ENCODE measurements around the gene EIF3A. TPM values are rescaled to one million over a fixed set of nuclear protein-coding genes. Genes with fewer than 3 reads are reported as not detected.

Gene EIF3A
- total and polyA plus RNA-seq, 9 of the 15 experiments (the other 6 are each of a cell fraction or from before 2014, with no cell fraction given), result 19.6 to 163 (median 102) TPM

DNA sequence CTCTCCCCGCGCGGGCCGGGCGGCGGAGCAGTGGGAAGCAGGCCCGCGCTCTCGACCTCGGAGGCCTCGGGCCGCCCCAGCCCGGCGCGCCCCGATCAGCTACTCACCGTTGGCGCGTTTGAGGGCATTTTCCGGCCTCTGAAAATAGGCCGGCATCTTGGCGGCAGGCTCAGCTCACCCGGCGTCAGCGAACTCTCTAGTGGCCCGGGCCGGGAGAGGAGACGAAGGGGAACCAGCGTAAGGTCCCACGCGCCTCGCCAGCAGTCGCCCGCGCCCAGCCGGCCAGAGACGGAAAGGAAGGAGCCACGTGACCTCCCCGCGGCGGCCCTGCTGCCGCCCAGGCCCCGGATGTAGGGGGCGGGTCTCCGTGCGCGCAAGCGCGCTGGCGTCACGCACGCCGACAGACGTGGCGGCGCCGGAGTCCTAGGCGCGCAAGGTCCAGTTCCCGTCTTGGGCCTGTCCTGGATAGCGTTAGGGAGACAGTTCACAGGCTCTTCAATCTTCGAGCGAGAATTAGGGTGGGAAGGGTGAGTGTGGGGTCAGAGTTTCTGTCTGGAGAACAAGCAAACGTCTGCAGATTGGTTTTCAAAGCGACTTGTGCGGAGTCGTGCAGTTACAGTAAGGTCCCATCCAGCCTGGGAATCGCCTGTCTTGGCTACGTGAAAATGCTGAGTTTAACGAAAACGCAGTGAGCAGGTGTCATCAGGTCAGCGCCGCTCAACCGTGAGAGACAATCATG, at the start of gene EIF3A (continued):
- TF ChIP-seq, protein P1, sequence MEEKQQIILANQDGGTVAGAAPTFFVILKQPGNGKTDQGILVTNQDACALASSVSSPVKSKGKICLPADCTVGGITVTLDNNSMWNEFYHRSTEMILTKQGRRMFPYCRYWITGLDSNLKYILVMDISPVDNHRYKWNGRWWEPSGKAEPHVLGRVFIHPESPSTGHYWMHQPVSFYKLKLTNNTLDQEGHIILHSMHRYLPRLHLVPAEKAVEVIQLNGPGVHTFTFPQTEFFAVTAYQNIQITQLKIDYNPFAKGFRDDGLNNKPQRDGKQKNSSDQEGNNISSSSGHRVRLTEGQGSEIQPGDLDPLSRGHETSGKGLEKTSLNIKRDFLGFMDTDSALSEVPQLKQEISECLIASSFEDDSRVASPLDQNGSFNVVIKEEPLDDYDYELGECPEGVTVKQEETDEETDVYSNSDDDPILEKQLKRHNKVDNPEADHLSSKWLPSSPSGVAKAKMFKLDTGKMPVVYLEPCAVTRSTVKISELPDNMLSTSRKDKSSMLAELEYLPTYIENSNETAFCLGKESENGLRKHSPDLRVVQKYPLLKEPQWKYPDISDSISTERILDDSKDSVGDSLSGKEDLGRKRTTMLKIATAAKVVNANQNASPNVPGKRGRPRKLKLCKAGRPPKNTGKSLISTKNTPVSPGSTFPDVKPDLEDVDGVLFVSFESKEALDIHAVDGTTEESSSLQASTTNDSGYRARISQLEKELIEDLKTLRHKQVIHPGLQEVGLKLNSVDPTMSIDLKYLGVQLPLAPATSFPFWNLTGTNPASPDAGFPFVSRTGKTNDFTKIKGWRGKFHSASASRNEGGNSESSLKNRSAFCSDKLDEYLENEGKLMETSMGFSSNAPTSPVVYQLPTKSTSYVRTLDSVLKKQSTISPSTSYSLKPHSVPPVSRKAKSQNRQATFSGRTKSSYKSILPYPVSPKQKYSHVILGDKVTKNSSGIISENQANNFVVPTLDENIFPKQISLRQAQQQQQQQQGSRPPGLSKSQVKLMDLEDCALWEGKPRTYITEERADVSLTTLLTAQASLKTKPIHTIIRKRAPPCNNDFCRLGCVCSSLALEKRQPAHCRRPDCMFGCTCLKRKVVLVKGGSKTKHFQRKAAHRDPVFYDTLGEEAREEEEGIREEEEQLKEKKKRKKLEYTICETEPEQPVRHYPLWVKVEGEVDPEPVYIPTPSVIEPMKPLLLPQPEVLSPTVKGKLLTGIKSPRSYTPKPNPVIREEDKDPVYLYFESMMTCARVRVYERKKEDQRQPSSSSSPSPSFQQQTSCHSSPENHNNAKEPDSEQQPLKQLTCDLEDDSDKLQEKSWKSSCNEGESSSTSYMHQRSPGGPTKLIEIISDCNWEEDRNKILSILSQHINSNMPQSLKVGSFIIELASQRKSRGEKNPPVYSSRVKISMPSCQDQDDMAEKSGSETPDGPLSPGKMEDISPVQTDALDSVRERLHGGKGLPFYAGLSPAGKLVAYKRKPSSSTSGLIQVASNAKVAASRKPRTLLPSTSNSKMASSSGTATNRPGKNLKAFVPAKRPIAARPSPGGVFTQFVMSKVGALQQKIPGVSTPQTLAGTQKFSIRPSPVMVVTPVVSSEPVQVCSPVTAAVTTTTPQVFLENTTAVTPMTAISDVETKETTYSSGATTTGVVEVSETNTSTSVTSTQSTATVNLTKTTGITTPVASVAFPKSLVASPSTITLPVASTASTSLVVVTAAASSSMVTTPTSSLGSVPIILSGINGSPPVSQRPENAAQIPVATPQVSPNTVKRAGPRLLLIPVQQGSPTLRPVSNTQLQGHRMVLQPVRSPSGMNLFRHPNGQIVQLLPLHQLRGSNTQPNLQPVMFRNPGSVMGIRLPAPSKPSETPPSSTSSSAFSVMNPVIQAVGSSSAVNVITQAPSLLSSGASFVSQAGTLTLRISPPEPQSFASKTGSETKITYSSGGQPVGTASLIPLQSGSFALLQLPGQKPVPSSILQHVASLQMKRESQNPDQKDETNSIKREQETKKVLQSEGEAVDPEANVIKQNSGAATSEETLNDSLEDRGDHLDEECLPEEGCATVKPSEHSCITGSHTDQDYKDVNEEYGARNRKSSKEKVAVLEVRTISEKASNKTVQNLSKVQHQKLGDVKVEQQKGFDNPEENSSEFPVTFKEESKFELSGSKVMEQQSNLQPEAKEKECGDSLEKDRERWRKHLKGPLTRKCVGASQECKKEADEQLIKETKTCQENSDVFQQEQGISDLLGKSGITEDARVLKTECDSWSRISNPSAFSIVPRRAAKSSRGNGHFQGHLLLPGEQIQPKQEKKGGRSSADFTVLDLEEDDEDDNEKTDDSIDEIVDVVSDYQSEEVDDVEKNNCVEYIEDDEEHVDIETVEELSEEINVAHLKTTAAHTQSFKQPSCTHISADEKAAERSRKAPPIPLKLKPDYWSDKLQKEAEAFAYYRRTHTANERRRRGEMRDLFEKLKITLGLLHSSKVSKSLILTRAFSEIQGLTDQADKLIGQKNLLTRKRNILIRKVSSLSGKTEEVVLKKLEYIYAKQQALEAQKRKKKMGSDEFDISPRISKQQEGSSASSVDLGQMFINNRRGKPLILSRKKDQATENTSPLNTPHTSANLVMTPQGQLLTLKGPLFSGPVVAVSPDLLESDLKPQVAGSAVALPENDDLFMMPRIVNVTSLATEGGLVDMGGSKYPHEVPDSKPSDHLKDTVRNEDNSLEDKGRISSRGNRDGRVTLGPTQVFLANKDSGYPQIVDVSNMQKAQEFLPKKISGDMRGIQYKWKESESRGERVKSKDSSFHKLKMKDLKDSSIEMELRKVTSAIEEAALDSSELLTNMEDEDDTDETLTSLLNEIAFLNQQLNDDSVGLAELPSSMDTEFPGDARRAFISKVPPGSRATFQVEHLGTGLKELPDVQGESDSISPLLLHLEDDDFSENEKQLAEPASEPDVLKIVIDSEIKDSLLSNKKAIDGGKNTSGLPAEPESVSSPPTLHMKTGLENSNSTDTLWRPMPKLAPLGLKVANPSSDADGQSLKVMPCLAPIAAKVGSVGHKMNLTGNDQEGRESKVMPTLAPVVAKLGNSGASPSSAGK (IDR thresholded peaks at IDR 0.05), result peak; percentile 93
- TF ChIP-seq TOE1 (IDR thresholded peaks at IDR 0.05; ENCODE audit: borderline replicate concordance), result peak; percentile 92
- TF ChIP-seq TOE1 (CRISPR knock-in tag; IDR thresholded peaks at IDR 0.05; ENCODE audit: borderline replicate concordance, low read depth), result 0 out of 2 replicates have a peak, but pooled peaks have one; percentile 42
- TF ChIP-seq, protein P2, sequence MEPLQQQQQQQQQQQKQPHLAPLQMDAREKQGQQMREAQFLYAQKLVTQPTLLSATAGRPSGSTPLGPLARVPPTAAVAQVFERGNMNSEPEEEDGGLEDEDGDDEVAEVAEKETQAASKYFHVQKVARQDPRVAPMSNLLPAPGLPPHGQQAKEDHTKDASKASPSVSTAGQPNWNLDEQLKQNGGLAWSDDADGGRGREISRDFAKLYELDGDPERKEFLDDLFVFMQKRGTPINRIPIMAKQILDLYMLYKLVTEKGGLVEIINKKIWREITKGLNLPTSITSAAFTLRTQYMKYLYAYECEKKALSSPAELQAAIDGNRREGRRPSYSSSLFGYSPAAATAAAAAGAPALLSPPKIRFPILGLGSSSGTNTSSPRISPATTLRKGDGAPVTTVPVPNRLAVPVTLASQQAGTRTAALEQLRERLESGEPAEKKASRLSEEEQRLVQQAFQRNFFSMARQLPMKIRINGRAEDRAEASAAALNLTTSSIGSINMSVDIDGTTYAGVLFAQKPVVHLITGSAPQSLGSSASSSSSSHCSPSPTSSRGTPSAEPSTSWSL (CRISPR knock-in tag; IDR thresholded peaks at IDR 0.05; ENCODE audit: borderline replicate concordance), result no peak
- peak; percentile 90 to 92 for TF ChIP-seq NRF1 (conservative IDR thresholded peaks at IDR 0.05 in 1 of 2, IDR thresholded peaks at IDR 0.05 in 1 of 2)
- no peak for TF ChIP-seq HDAC1 (IDR thresholded peaks at IDR 0.05)
- TF ChIP-seq, protein P3, sequence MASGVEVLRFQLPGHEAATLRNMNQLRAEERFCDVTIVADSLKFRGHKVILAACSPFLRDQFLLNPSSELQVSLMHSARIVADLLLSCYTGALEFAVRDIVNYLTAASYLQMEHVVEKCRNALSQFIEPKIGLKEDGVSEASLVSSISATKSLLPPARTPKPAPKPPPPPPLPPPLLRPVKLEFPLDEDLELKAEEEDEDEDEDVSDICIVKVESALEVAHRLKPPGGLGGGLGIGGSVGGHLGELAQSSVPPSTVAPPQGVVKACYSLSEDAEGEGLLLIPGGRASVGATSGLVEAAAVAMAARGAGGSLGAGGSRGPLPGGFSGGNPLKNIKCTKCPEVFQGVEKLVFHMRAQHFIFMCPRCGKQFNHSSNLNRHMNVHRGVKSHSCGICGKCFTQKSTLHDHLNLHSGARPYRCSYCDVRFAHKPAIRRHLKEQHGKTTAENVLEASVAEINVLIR (CRISPR knock-in tag; IDR thresholded peaks at IDR 0.05), result 0 out of 2 replicates have a peak, but pooled peaks have one; percentile 28
- peak; percentile 31; the same call in 1 of the 2 replicates for TF ChIP-seq NFRKB (IDR thresholded peaks at IDR 0.05; ENCODE audit: low read depth)
- peak; percentile 65; the same call in 1 of the 2 replicates for TF ChIP-seq GTF2F1 (IDR thresholded peaks at IDR 0.05; ENCODE audit: low read depth, low read length)
- peak; percentile 55; the same call in 1 of the 2 replicates for TF ChIP-seq MAX (CRISPR knock-in tag; IDR thresholded peaks at IDR 0.05)
- TF ChIP-seq ARID1B (IDR thresholded peaks at IDR 0.05), result 0 out of 2 replicates have a peak, but pooled peaks have one; percentile 38
- peak in 1 of 2 experiments; percentile 59; a peak in 1 of 4 replicates for TF ChIP-seq CSDE1 (IDR thresholded peaks at IDR 0.05)

All from K562 (cell line).